HepG2 (cell line): ENCODE data around the gene ARF6. TPM values are rescaled to one million over a fixed set of nuclear protein-coding genes. Genes with fewer than 3 reads are reported as not detected.

Experiments used
- BRF2 ChIP-seq: sonication (generic); formaldehyde crosslinking; IDR thresholded peaks from 2 replicates; pipeline ENCODE4 v1.8.1; 2022; ENCODE audit warnings: mild to moderate bottlenecking, missing genetic modification reagents
- CAMTA2 ChIP-seq: sonication (generic); formaldehyde crosslinking; IDR thresholded peaks from 2 replicates; pipeline ENCODE4 v1.4.0; 2020; ENCODE audit warnings: mild to moderate bottlenecking, missing genetic modification reagents, borderline replicate concordance
- CENPT ChIP-seq: sonication (generic); formaldehyde crosslinking; IDR thresholded peaks from 2 replicates; pipeline ENCODE4 v1.8.0; 2022; ENCODE audit warnings: low read depth, mild to moderate bottlenecking, moderate library complexity, missing genetic modification reagents
- ESRRA ChIP-seq: sonication (generic); formaldehyde crosslinking; IDR thresholded peaks from 2 replicates; pipeline ENCODE4 v1.5.1; 2020; ENCODE audit warnings: mild to moderate bottlenecking, low read depth, missing genetic modification reagents
- KDM4B ChIP-seq: sonication (generic); formaldehyde crosslinking; IDR thresholded peaks from 2 replicates; pipeline ENCODE4 v1.4.0; 2020; ENCODE audit warnings: missing genetic modification reagents
- KDM5B ChIP-seq: sonication (generic); formaldehyde crosslinking; IDR thresholded peaks from 2 replicates; pipeline ENCODE4 v1.4.0; 2020; ENCODE audit warnings: missing genetic modification reagents, mild to moderate bottlenecking, borderline replicate concordance
- KLF12 ChIP-seq: sonication (generic); formaldehyde crosslinking; IDR thresholded peaks from 2 replicates; pipeline ENCODE4 v1.4.0; 2020; ENCODE audit warnings: missing genetic modification reagents, borderline replicate concordance
- MED1 ChIP-seq: sonication (generic); formaldehyde crosslinking; IDR thresholded peaks from 2 replicates; pipeline ENCODE4 v1.4.0; 2020; ENCODE audit warnings: missing genetic modification reagents
- NCOA2 ChIP-seq: sonication (generic); formaldehyde crosslinking; IDR thresholded peaks from 2 replicates; pipeline ENCODE4 v1.8.0; 2022; ENCODE audit warnings: inconsistent platforms
- SCMH1 ChIP-seq: sonication (generic); formaldehyde crosslinking; IDR thresholded peaks from 2 replicates; pipeline ENCODE4 v1.9.0; 2021; ENCODE audit warnings: missing genetic modification reagents, mild to moderate bottlenecking, borderline replicate concordance
- SNRNP70 ChIP-seq: fragments of 200-400 bp; formaldehyde crosslinking; IDR thresholded peaks from 2 replicates; pipeline ENCODE4 v1.6.1; 2017; ENCODE audit warnings: mild to moderate bottlenecking, low read depth, low read length, moderate library complexity
- TEF ChIP-seq: sonication (generic); formaldehyde crosslinking; IDR thresholded peaks from 2 replicates; pipeline ENCODE4 v1.5.0; 2020; ENCODE audit warnings: missing genetic modification reagents
- ZBTB7B ChIP-seq: sonication (generic); formaldehyde crosslinking; IDR thresholded peaks from 2 replicates; pipeline ENCODE4 v1.4.0; 2020; ENCODE audit warnings: missing genetic modification reagents
- ZFP36 ChIP-seq: fragments of 150-350 bp; IDR thresholded peaks from 2 replicates; pipeline ENCODE4 v1.6.1; 2018; ENCODE audit warnings: borderline replicate concordance, low read length, low read depth; ENCODE audit not compliant: partially characterized antibody
- ZNF337 ChIP-seq: sonication (generic); formaldehyde crosslinking; IDR thresholded peaks from 2 replicates; pipeline ENCODE4 v1.5.1; 2020; ENCODE audit warnings: missing genetic modification reagents, low read depth, mild to moderate bottlenecking, borderline replicate concordance
- ZNF446 ChIP-seq: sonication (generic); formaldehyde crosslinking; IDR thresholded peaks from 2 replicates; pipeline ENCODE4 v1.5.0; 2020; ENCODE audit warnings: mild to moderate bottlenecking, missing genetic modification reagents
- ZNF512 ChIP-seq: sonication (generic); formaldehyde crosslinking; IDR thresholded peaks from 2 replicates; pipeline ENCODE4 v1.4.0; 2020; ENCODE audit warnings: mild to moderate bottlenecking, missing genetic modification reagents
- ZNF709 ChIP-seq: sonication (generic); formaldehyde crosslinking; IDR thresholded peaks from 2 replicates; pipeline ENCODE4 v1.5.0; 2020; ENCODE audit warnings: mild to moderate bottlenecking, missing genetic modification reagents
- ZNF782 ChIP-seq: sonication (generic); formaldehyde crosslinking; IDR thresholded peaks from 2 replicates; pipeline ENCODE4 v1.4.0; 2020; ENCODE audit warnings: missing genetic modification reagents, mild to moderate bottlenecking, borderline replicate concordance
- ZNF841 ChIP-seq: sonication (generic); formaldehyde crosslinking; IDR thresholded peaks from 2 replicates; pipeline ENCODE4 v1.8.1; 2023; ENCODE audit warnings: missing genetic modification reagents, borderline replicate concordance
- polyA plus RNA-seq, 8 experiments: library from polyadenylated mRNA; depleted of rRNA in 3 of 8; stranded (reverse) in 7 of 8; unstranded in 1 of 8; fragments of >200 nt; fragmentation: Illumina TruSeq in 4 of 8; extraction: Trizol in 4 of 8; gene quantifications; 2 replicates each; pipeline versions ENCODE4 v1.2.1 to v1.2.3, GENCODE V29; 2011 to 2016; ENCODE audit warnings: low read depth in 4 of 8, missing spikeins in 1 of 8, mixed read lengths in 1 of 8; ENCODE audit not compliant: insufficient read depth in 1 of 8
- total RNA-seq, 5 experiments: library from RNA; depleted of rRNA; stranded (reverse); fragments of >200 nt; fragmentation: Illumina TruSeq; extraction: Trizol; gene quantifications; 2 replicates each; pipeline ENCODE4 v1.2.3, GENCODE V29; 2016; ENCODE audit warnings: low read depth in 1 of 5
- TF ChIP-seq, protein P1 (sequence below): sonication (generic); formaldehyde crosslinking; IDR thresholded peaks from 2 replicates; pipeline ENCODE4 v1.9.0; 2022; ENCODE audit warnings: low read depth, missing genetic modification reagents
- TF ChIP-seq, protein P2 (sequence below): sonication (generic); formaldehyde crosslinking; IDR thresholded peaks from 2 replicates; pipeline ENCODE4 v1.8.1; 2023; ENCODE audit warnings: missing genetic modification reagents, inconsistent platforms, borderline replicate concordance

ARF6 gene
- total and polyA plus RNA-seq, 2 of the 13 experiments (the other 11 are each of a cell fraction or from before 2014, with no cell fraction given), result 12.7 to 31.9 TPM

DNA sequence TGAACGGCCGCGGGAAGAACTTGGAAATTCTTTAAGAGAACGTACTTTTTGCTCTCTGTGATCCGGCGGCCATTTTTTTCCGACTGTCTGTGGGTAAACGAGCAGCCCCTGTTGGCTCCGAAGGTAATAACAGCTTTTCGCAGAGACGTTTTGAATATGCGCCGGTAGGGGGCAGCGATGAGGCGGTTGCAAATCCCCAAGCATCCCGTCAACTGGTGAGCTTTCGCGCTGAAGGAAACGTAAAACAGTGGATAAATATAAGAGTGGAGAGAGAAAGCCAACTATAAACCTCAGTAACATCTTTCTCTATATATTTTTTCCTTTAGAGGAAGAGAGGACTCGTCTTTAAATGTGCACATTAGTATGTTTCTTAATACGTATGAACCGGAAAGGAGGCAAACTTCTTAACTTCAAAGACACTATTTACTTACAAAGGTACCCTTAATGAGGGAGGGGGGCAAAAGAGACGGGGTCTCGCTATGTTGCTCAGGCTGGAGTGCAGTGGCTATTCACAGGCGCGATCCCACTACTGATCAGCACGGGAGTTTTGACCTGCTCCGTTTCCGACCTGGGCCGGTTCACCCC, 30.7 kb upstream of the ARF6 start (continued):
- TF ChIP-seq, protein P1, sequence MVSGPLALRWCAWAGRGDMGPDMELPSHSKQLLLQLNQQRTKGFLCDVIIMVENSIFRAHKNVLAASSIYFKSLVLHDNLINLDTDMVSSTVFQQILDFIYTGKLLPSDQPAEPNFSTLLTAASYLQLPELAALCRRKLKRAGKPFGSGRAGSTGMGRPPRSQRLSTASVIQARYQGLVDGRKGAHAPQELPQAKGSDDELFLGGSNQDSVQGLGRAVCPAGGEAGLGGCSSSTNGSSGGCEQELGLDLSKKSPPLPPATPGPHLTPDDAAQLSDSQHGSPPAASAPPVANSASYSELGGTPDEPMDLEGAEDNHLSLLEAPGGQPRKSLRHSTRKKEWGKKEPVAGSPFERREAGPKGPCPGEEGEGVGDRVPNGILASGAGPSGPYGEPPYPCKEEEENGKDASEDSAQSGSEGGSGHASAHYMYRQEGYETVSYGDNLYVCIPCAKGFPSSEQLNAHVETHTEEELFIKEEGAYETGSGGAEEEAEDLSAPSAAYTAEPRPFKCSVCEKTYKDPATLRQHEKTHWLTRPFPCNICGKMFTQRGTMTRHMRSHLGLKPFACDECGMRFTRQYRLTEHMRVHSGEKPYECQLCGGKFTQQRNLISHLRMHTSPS (CRISPR knock-in tag), result no peak
- no peak for TF ChIP-seq ZNF841 (CRISPR knock-in tag)
- TF ChIP-seq ZNF782 (CRISPR knock-in tag), result no peak
- no peak for TF ChIP-seq ZBTB7B
- no peak for TF ChIP-seq CAMTA2 (CRISPR knock-in tag)
- TF ChIP-seq CENPT (CRISPR knock-in tag), result no peak
- TF ChIP-seq ZNF337 (CRISPR knock-in tag), result no peak; the same call in 1 of the 2 replicates
- TF ChIP-seq SNRNP70, result no peak
- 0 out of 2 replicates have a peak, but pooled peaks have one; percentile 3 for TF ChIP-seq ZNF709 (CRISPR knock-in tag)
- 0 out of 2 replicates have a peak, but pooled peaks have one; percentile 1 for TF ChIP-seq MED1 (CRISPR knock-in tag)
- TF ChIP-seq BRF2 (CRISPR knock-in tag), result 0 out of 2 replicates have a peak, but pooled peaks have one; percentile 9
- no peak; the same call in 1 of the 2 replicates for TF ChIP-seq KLF12 (CRISPR knock-in tag)
- TF ChIP-seq SCMH1 (CRISPR knock-in tag), result no peak
- TF ChIP-seq ESRRA (CRISPR knock-in tag), result no peak; the same call in 1 of the 2 replicates
- TF ChIP-seq ZFP36, result no peak
- TF ChIP-seq NCOA2 (CRISPR knock-in tag), result no peak; the same call in 1 of the 2 replicates
- TF ChIP-seq KDM4B (CRISPR knock-in tag), result no peak
- no peak for TF ChIP-seq ZNF446 (CRISPR knock-in tag)
- TF ChIP-seq TEF (CRISPR knock-in tag), result no peak
- no peak for TF ChIP-seq ZNF512 (CRISPR knock-in tag)
- TF ChIP-seq, protein P2, sequence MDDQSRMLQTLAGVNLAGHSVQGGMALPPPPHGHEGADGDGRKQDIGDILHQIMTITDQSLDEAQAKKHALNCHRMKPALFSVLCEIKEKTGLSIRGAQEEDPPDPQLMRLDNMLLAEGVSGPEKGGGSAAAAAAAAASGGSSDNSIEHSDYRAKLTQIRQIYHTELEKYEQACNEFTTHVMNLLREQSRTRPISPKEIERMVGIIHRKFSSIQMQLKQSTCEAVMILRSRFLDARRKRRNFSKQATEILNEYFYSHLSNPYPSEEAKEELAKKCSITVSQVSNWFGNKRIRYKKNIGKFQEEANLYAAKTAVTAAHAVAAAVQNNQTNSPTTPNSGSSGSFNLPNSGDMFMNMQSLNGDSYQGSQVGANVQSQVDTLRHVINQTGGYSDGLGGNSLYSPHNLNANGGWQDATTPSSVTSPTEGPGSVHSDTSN (CRISPR knock-in tag), result no peak
- no peak for TF ChIP-seq KDM5B (CRISPR knock-in tag)
